Measurements from ENCODE around the gene MAGOH.

DNA sequence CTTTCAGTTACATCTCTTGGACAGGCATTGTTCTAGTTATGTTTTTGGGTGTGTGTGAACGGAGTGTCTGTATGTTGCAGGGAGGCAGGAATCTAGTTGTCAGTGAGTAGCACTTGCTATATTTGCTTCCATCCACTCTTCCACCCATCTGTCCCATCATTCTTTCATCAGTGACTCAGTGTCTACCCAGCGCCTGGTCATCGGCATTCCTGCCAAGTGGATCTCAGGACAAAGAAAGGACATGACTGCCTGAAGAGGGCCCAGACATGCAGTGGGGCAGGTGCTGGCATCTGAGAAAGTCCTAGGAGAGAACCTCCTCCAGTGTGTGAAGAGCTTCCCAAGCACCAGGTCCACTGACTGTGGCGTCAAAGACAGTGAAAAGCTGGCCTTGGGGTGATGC is 27.3 kb upstream of the MAGOH start:
- no peak for TF ChIP-seq EZH2phosphoT487 (IDR thresholded peaks at IDR 0.05; ENCODE audit: borderline replicate concordance)
- TF ChIP-seq, protein P1, sequence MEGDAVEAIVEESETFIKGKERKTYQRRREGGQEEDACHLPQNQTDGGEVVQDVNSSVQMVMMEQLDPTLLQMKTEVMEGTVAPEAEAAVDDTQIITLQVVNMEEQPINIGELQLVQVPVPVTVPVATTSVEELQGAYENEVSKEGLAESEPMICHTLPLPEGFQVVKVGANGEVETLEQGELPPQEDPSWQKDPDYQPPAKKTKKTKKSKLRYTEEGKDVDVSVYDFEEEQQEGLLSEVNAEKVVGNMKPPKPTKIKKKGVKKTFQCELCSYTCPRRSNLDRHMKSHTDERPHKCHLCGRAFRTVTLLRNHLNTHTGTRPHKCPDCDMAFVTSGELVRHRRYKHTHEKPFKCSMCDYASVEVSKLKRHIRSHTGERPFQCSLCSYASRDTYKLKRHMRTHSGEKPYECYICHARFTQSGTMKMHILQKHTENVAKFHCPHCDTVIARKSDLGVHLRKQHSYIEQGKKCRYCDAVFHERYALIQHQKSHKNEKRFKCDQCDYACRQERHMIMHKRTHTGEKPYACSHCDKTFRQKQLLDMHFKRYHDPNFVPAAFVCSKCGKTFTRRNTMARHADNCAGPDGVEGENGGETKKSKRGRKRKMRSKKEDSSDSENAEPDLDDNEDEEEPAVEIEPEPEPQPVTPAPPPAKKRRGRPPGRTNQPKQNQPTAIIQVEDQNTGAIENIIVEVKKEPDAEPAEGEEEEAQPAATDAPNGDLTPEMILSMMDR (conservative IDR thresholded peaks at IDR 0.05; ENCODE audit: low read length) = no peak

All from Loucy (cell line).